GM10847 (cell line): ENCODE results near the gene ANO6.

Experiments
- POLR2A ChIP-seq: IDR thresholded peaks from 2 replicates; pipeline ENCODE4 v1.6.1; 2011; ENCODE audit not compliant: insufficient read length; ENCODE audit errors: extremely low read depth

Gene ANO6

GRCh38 chr12:45284096-45284901 lies 68.4 kb downstream of the ANO6 start:
- TF ChIP-seq POLR2A, result no peak

DNA sequence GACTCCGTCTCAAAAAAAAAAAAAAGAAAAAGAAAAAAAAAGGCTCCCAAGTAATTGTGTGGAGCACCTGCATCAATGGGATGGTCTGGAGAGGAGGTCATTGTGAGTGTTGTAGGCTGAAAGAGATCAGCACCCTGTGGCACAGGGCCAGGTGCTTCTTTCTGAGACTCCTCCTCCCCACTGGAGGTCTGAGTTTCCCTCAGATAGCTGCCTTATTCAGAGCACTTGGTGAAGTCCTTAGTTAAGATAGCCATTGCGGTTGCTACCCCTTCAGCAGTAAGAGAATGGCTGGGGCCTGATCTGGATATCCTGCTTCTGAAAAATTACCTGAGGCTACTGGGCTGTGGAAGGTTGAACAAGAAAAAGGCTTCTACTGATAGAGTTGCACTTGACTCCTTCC lies 69.8 kb downstream of the ANO6 start:
- TF ChIP-seq POLR2A, result no peak

DNA sequence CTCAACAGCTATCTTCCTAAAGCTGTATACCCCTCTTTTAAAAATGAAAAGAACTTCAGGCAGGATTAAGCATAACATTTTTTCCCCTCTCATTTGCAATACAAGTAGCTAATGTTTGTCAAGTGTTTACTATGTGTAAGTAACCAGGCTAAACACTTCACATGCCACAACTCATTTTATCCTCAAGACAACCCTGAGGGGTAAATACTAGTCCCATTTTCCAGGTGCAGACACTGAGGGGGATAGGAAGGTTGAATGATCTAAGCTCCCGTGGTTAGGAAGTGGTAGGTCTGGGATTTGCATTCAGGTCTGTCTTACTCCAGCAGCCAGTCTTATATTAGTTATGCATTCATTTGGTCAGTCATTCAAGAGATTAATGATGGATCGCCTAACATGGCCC lies 70.7 kb downstream of the ANO6 start:
- TF ChIP-seq POLR2A, result no peak

DNA sequence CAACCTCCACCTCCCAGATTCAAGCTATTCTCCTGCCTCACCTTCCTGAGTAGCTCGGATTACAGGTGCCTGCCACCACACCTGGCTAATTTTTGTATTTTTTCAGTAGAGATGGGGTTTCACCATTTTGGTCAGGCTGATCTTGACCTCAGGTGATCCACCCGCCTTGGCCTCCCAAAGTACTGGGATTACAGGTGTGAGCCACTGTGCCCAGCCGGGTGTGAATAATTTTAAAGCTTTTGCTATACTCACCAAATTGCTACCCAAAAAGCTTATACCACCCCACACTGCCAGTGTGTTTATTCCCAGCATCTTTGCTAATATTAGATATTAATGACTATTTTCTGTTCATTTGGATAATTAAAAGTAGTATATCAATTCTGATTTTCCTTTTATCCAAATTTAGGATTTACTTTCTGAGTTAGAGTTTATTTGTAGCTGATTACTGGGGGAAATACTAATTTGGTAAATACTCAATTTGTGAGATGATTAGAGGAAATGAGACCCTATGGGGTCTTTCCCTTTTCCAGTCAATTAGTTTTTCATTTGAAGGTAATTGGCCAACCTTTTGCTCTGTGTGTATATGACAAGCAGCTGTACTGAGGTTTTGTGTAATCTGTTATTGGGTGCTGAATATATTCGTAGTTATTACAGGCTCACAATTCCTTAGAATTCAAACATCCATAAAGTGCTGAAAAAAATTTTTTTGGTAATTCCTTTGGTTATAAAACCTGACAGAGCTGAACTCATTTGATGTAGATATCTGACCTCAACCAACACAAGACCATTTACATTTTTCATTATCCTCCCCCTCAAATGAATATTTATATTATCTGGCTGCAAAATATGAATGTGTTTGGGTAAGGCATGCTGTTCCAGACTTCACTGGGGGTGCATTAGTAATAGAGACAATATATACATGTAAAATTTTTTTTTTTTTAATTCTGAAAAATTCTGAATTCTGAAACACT lies 73.6 kb downstream of the ANO6 start:
- TF ChIP-seq POLR2A, result no peak

GRCh38 chr12:45290216-45290605 lies 74.3 kb downstream of the ANO6 start:
- TF ChIP-seq POLR2A, result no peak

DNA sequence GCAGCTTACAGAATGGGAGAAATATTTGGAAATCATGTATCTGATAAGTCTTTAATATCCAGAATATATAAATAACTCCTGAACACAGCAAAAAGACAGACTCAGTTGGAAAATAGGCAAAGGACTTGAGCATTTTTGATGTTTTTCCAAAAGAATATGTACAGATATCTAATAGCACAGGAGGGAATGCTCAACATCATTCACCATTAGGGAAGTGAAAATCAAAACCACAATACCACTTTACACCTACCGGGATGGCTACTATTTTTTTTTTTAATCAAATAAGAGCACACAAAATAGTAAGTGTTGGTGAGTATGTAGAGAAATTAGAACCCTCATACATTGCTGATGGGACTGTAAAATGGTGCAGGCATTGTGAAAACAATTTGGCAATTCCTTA lies 75.6 kb downstream of the ANO6 start:
- TF ChIP-seq POLR2A, result no peak

GRCh38 chr12:45292486-45293195 lies 76.7 kb downstream of the ANO6 start:
- TF ChIP-seq POLR2A, result no peak

GRCh38 chr12:45294906-45295305 lies 79.0 kb downstream of the ANO6 start:
- no peak for TF ChIP-seq POLR2A

- TF ChIP-seq POLR2A, result no peak
Measured at GRCh38 chr12:45296046-45296586, 80.2 kb downstream of the ANO6 start.

- no peak for TF ChIP-seq POLR2A
Measured at GRCh38 chr12:45298047-45298446, 82.2 kb downstream of the ANO6 start.

DNA sequence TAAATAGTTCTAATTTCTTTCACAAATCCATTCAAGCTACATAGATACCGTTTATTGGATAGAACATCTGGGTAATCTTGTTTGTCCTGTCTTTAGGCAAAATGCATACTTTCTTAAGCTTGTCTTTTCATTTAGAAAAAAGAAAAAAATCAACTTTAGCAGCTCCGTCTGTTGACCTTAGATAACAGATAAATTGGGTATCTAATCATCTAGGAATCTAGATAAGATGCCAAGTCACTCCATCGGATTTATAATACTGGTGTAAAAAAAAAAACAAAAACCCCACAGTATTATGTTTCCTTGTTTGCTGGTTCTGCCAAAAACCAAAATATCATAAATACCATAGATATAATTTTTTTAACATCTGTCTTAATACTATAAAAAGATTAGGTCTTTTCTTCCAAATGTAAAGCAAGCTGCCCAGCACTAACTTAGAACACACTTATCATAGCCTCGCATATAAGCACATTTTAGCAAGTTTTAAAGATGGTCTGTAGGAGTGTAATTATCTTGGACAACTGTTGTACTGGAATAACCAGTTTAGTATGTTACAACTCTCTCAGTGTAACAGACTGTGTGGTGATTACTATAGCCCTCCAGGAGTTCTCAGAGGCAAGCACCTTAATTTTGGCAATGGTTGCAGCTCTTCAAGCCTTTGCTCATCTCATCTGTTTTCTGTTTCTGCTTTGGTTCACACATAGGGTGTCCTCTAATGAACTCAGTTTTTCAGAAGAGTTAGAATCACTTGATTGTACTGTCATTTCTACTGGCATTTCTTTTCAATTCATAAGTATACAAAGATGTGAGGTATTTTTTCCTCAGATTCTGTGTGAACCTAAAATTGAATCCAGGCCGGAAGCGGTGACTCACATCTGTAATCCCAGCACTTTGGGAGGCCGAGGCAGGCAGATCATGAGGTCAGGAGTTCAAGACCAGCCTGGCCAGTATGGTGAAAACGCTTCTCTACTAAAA lies 83.1 kb downstream of the ANO6 start:
- TF ChIP-seq POLR2A, result no peak

DNA sequence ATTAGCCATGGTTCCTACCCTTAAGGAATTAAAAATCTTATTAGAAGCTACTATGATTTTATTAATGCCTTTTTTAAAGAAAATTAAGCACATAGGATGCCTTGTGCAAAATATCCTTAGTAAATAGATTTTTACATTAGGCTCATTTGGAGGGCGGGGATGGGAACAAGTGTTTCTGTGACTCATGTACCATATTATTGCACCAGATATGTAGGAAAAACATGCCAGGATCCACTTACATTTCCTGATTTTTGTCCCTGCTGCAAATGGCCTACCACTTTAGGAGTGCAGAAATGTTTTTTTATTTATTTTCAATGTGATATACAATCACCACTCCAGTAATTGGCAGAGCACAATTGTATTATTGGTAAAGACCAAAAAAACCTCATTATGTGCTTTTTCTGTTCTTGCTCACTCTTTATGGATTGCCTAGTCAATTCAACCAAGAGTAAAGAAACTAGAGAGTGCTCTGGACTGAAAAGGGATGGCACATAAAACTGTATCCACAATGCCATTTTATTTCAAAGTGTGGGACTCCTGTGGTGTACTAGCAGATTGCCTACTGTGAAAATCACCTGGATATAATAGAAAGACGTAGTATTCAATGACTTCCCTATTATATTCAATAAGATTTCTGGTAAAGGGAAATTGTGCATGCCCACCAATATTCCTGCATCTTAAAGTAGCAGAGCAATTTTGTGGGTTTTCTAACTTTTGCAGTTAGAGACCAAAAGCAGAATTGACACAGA lies 86.9 kb downstream of the ANO6 start:
- TF ChIP-seq POLR2A, result no peak

DNA sequence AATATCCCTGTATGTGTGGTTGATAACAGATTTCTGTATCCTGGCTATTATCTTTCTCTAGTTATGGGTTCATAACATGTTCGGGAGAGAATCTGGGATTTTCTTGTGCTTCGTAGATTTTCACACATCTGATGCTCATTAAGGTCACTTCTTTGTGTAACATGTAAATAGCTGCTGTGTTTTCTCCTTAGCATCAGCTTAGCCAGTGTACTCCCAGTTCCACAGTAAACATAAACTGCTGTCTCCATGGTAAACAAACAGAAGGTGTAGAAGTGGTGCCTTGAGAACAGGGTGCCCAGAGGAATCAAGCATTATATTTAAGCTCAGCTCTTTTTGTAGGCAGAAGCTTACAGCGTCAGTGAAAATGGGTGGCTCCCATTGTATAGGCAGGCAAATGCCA lies 88.0 kb downstream of the ANO6 start:
- no peak for TF ChIP-seq POLR2A
